Measurements from ENCODE around the gene PANX1.

PANX1 gene

GRCh38 chr11:94186342-94187203 is 57.9 kb downstream of the PANX1 start:
- TF ChIP-seq CTCF (IDR thresholded peaks at IDR 0.05; ENCODE audit: extremely low read depth, insufficient read depth, missing control alignments) = no peak
- DNase-seq (ENCODE audit: low spot score) = no peak
- in situ Hi-C loops (cut with MboI; ENCODE audit: low pct_unique_long_range_greater_than_20kb, low sequenced_read_pairs, unreplicated experiment) = no loop called here

- DNase-seq (ENCODE audit: low spot score) = no peak
- no peak for TF ChIP-seq CTCF (IDR thresholded peaks at IDR 0.05; ENCODE audit: extremely low read depth, insufficient read depth, missing control alignments)
- in situ Hi-C loops (cut with MboI; ENCODE audit: low pct_unique_long_range_greater_than_20kb, low sequenced_read_pairs, unreplicated experiment) = no loop called here
Observed at GRCh38 chr11:94193288-94193687, 64.6 kb downstream of the PANX1 start.

- in situ Hi-C loops (cut with MboI; ENCODE audit: low pct_unique_long_range_greater_than_20kb, low sequenced_read_pairs, unreplicated experiment) = no loop called here
- TF ChIP-seq CTCF (IDR thresholded peaks at IDR 0.05; ENCODE audit: extremely low read depth, insufficient read depth, missing control alignments) = no peak
- DNase-seq (ENCODE audit: low spot score) = no peak
Observed at GRCh38 chr11:94194712-94195111, 66.1 kb downstream of the PANX1 start.

GRCh38 chr11:94196363-94196762 is 67.7 kb downstream of the PANX1 start:
- TF ChIP-seq CTCF (IDR thresholded peaks at IDR 0.05; ENCODE audit: extremely low read depth, insufficient read depth, missing control alignments) = no peak
- in situ Hi-C loops (cut with MboI; ENCODE audit: low pct_unique_long_range_greater_than_20kb, low sequenced_read_pairs, unreplicated experiment) = no loop called here
- DNase-seq (ENCODE audit: low spot score) = no peak

GRCh38 chr11:94198718-94199117 is 70.1 kb downstream of the PANX1 start:
- DNase-seq (ENCODE audit: low spot score) = no peak
- no peak for TF ChIP-seq CTCF (IDR thresholded peaks at IDR 0.05; ENCODE audit: extremely low read depth, insufficient read depth, missing control alignments)
- in situ Hi-C loops (cut with MboI; ENCODE audit: low pct_unique_long_range_greater_than_20kb, low sequenced_read_pairs, unreplicated experiment) = no loop called here

- TF ChIP-seq CTCF (IDR thresholded peaks at IDR 0.05; ENCODE audit: extremely low read depth, insufficient read depth, missing control alignments) = no peak
- in situ Hi-C loops (cut with MboI; ENCODE audit: low pct_unique_long_range_greater_than_20kb, low sequenced_read_pairs, unreplicated experiment) = no loop called here
- DNase-seq (ENCODE audit: low spot score) = no peak
Observed at GRCh38 chr11:94199136-94200130, 70.8 kb downstream of the PANX1 start.
